Measurements from ENCODE around the gene MLC1. TPM values are rescaled to one million over a fixed set of nuclear protein-coding genes. Genes with fewer than 3 reads are reported as not detected.

MLC1 gene
- total RNA-seq, 1 donor from 2014 or later, result 0.09 TPM

GRCh38 chr22:50053861-50054260 lies 31.4 kb downstream of the MLC1 start:
- Histone ChIP-seq H3K79me2 (ENCODE audit: insufficient read depth, low read length) (no peaks in the 10 kb centered on the region), H3K9me3 (ENCODE audit: insufficient read depth, low read depth, low read length) (peaks cover 14% of the 10 kb centered on the region), H3K9ac (ENCODE audit: low read length) (no peak overlapping the region), H4K20me1 (ENCODE audit: insufficient read depth, low read length) (no peaks in the 10 kb centered on the region), H3K4me1 (ENCODE audit: insufficient read depth, low read length) (no peaks in the 10 kb centered on the region), H2AFZ (ENCODE audit: low read depth, low read length) (no peak overlapping the region), H3K27me3 (ENCODE audit: insufficient read depth, low read length) (peaks cover 2% of the 10 kb centered on the region), H3K4me3 (ENCODE audit: insufficient read depth, low read depth, low read length) (no peak overlapping the region), H3K27ac (ENCODE audit: low read depth, low read length) (no peak overlapping the region), H3K36me3 (ENCODE audit: insufficient read depth, low read length) (no peaks in the 10 kb centered on the region), H3K4me2 (ENCODE audit: low read length) (no peak overlapping the region)
- TF ChIP-seq CTCF (IDR thresholded peaks at IDR 0.05; ENCODE audit: insufficient read depth, low read depth, low read length) (no peak), EZH2 (IDR thresholded peaks at IDR 0.05; ENCODE audit: insufficient read depth, low read length) (no peak)
- Mint-ChIP-seq H3K9me3 (ENCODE audit: unreplicated experiment) (peaks cover 9% of the 10 kb centered on the region), H3K27me3 (ENCODE audit: low read depth, unreplicated experiment) (peaks cover 28% of the 10 kb centered on the region), H3K36me3 (ENCODE audit: low read depth, unreplicated experiment) (peaks cover 4% of the 10 kb centered on the region), H3K4me1 (ENCODE audit: low read depth, unreplicated experiment) (no peaks in the 10 kb centered on the region), H3K4me3 (ENCODE audit: unreplicated experiment) (no peak overlapping the region), H3K27ac (ENCODE audit: unreplicated experiment) (no peak overlapping the region)
- DNase-seq (ENCODE audit: low read depth) (no peak), FAIRE-seq (no peak)

- H3K4me1 Mint-ChIP-seq (ENCODE audit: low read depth, unreplicated experiment), result no peaks in the 10 kb centered on the region
- FAIRE-seq, result no peak
- Histone ChIP-seq H3K4me2 (ENCODE audit: low read length) (no peak overlapping the region), H3K4me3 (ENCODE audit: insufficient read depth, low read depth, low read length) (no peak overlapping the region), H4K20me1 (ENCODE audit: insufficient read depth, low read length) (no peaks in the 10 kb centered on the region), H2AFZ (ENCODE audit: low read depth, low read length) (no peak overlapping the region), H3K27ac (ENCODE audit: low read depth, low read length) (no peak overlapping the region), H3K79me2 (ENCODE audit: insufficient read depth, low read length) (no peaks in the 10 kb centered on the region), H3K9ac (ENCODE audit: low read length) (no peak overlapping the region), H3K27me3 (ENCODE audit: insufficient read depth, low read length) (peaks cover 3% of the 10 kb centered on the region), H3K9me3 (ENCODE audit: insufficient read depth, low read depth, low read length) (peaks cover 14% of the 10 kb centered on the region), H3K36me3 (ENCODE audit: insufficient read depth, low read length) (no peaks in the 10 kb centered on the region), H3K4me1 (ENCODE audit: insufficient read depth, low read length) (no peaks in the 10 kb centered on the region)
- no peak for TF ChIP-seq EZH2 (IDR thresholded peaks at IDR 0.05; ENCODE audit: insufficient read depth, low read length)
- no peak for TF ChIP-seq CTCF (IDR thresholded peaks at IDR 0.05; ENCODE audit: insufficient read depth, low read depth, low read length)
- H3K27ac Mint-ChIP-seq (ENCODE audit: unreplicated experiment), result no peak overlapping the region
- H3K27me3 Mint-ChIP-seq (ENCODE audit: low read depth, unreplicated experiment), result peaks cover 26% of the 10 kb centered on the region
- DNase-seq (ENCODE audit: low read depth), result no peak
- peaks cover 4% of the 10 kb centered on the region for H3K36me3 Mint-ChIP-seq (ENCODE audit: low read depth, unreplicated experiment)
- no peak overlapping the region for H3K4me3 Mint-ChIP-seq (ENCODE audit: unreplicated experiment)
- peaks cover 9% of the 10 kb centered on the region for H3K9me3 Mint-ChIP-seq (ENCODE audit: unreplicated experiment)
These were observed 33.3 kb downstream of the MLC1 start for GRCh38 chr22:50051930-50052329.

GRCh38 chr22:50049299-50050195 lies 35.7 kb downstream of the MLC1 start:
- Mint-ChIP-seq H3K9me3 (ENCODE audit: unreplicated experiment) (peaks cover 9% of the 10 kb centered on the region), H3K27ac (ENCODE audit: unreplicated experiment) (no peak overlapping the region), H3K4me3 (ENCODE audit: unreplicated experiment) (no peak overlapping the region), H3K27me3 (ENCODE audit: low read depth, unreplicated experiment) (peaks cover 13% of the 10 kb centered on the region), H3K4me1 (ENCODE audit: low read depth, unreplicated experiment) (no peaks in the 10 kb centered on the region), H3K36me3 (ENCODE audit: low read depth, unreplicated experiment) (no peaks in the 10 kb centered on the region)
- H3K9ac ChIP-seq (ENCODE audit: low read length), result no peak overlapping the region
- peaks cover 14% of the 10 kb centered on the region for H3K9me3 ChIP-seq (ENCODE audit: insufficient read depth, low read depth, low read length)
- no peaks in the 10 kb centered on the region for H4K20me1 ChIP-seq (ENCODE audit: insufficient read depth, low read length)
- no peaks in the 10 kb centered on the region for H3K79me2 ChIP-seq (ENCODE audit: insufficient read depth, low read length)
- peaks cover 3% of the 10 kb centered on the region for H3K27me3 ChIP-seq (ENCODE audit: insufficient read depth, low read length)
- FAIRE-seq, result no peak
- DNase-seq (ENCODE audit: low read depth), result no peak
- H3K4me1 ChIP-seq (ENCODE audit: insufficient read depth, low read length), result no peaks in the 10 kb centered on the region
- H3K4me2 ChIP-seq (ENCODE audit: low read length), result no peak overlapping the region
- H3K4me3 ChIP-seq (ENCODE audit: insufficient read depth, low read depth, low read length), result no peak overlapping the region
- H3K27ac ChIP-seq (ENCODE audit: low read depth, low read length), result no peak overlapping the region
- H2AFZ ChIP-seq (ENCODE audit: low read depth, low read length), result no peak overlapping the region
- H3K36me3 ChIP-seq (ENCODE audit: insufficient read depth, low read length), result no peaks in the 10 kb centered on the region
- TF ChIP-seq CTCF (IDR thresholded peaks at IDR 0.05; ENCODE audit: insufficient read depth, low read depth, low read length) (no peak), EZH2 (IDR thresholded peaks at IDR 0.05; ENCODE audit: insufficient read depth, low read length) (no peak)
